ENCODE results near the gene DHRSX.
"Not testable (repeated sequence)": the region's sequence is repeated elsewhere in the genome, so short reads cannot be mapped to it uniquely, and the experiment has no call there.

DHRSX gene, protein sequence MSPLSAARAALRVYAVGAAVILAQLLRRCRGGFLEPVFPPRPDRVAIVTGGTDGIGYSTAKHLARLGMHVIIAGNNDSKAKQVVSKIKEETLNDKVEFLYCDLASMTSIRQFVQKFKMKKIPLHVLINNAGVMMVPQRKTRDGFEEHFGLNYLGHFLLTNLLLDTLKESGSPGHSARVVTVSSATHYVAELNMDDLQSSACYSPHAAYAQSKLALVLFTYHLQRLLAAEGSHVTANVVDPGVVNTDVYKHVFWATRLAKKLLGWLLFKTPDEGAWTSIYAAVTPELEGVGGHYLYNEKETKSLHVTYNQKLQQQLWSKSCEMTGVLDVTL

DNA sequence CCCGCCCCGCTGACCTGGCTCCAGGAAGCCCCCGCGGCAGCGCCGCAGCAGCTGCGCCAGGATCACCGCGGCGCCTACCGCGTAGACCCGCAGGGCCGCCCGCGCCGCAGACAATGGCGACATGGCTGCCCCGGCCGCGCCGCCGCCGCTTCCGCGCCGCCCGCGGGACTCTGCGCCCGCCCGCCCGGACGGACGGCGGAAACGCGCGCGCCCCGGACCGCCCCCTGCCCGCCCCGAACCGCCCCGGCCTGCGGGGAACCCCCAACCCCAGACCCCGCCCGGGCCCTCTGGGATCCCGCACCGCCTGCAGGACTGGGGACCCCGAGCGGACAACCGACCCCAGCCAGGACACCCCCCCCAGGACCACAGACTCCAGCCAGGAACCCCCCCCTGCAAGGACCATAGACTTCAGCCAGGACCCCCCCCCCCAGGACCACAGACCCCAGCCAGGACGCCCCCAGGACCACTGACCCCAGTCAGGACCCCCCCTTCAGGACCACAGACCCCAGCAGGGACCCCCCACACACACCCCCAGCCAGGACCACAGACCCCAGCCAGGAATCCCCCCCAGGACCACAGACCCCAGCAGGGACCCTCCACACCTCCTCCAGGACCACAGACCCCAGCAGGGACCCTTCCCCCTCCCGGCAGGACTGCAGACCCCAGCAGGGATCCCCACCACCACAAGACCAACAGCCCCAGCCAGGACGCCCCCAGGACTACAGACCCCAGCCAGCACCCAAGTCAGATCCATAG is at the start of gene DHRSX, which contains the start of gene ZBED1:
DHRSX (minus strand) TSS at position 174 of the 756 bp plus-strand sequence; CDS start at position 123, 51 bp downstream.
ZBED1 (minus strand) TSS at position 174 of the 756 bp plus-strand sequence. CDS start 10,257 bp downstream, outside the sequence.
- peak; percentile 55 to 77 for DNase-seq

DNA sequence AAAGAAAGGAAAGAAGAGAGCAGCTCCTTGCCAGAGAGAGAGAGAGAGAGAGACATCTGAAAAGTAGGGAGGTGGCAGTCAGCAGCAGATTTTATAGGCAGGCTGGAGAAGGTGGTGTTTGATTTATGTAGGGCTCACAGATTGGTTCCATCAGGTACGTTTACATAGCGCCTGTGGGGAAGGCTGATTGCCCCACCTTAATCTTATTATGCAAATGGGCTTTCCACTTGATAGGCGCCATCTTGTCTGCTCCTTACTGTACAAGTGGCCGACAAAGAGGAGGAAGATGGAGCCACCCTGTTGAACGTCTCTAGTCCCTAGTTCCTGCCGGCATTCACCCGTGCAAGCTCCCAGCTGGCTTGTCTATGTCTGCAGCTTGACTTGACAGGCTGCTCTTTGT is 49.1 kb upstream of the DHRSX start:
- no peak for DNase-seq

DNA sequence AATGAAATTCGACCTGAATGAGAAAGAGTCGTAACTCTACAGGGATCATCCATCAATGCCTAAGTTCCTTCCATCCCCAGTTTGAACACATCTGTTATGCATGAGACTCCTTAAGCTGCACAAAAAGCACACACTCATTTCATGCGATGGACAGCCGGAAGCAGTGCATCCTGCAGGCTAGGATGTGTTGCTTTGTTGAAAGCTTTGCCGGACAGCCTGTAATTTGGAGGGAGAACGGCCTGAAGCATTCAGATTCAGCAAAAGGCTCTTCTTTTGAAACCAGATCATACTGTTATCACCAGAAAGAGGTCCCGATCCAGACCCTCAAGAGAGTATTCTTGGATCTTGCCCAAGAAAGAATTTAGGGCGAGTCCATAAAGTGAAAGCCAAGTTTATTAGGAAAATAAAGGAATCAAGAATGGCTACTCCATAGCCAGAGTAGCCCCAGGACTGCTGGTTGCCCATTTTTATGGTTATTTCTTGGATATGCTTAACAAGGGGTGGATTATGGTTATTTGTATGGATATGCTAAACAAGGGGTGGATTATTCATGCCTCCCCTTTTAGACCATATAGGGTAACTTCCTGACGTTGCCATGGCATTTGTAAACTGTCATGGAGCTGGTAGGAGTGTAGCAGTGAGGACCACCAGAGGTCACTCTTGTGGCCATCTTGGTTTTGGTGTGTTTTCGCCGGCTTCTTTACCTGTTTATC is 48.1 kb upstream of the DHRSX start:
- no peak for DNase-seq

DNA sequence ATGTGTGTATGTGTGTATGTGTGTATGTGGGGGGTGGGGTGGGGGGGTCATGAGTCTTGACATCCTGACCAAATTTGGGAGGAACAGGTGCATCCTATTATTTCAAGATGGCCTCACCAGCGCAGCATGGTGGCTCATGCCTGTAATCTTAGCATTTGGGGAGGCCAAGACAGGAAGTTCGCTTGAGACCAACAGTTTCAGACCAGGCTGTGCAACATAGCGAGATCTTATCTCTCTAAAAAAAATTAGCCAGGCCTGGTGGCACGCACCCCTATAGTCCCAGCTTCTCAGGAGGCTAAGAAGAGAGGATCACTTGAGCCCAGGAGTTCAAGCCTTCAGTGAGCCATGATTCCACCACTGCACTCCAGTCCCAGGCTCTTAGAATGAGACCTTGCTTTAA is 47.0 kb upstream of the DHRSX start:
- DNase-seq, result no peak

DNA sequence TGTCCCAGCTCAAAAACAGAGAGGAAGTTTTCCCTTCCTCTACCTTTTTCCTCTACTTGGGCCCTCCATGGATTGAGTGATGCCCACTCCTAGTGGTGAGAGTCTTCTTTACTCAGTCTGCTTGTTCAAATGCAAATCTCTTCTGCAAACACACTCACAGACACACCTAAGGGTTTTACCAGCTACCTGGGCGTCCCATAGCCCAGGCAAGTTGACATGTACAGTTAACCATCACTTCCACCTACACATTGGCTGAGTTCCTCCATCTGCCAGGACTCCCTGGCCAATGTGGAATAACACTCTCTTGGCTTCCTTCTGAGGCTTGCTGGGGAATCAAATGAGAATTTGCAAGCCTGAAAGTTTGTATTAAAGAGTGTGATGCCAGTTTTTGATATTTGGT is 45.7 kb upstream of the DHRSX start:
- no peak for DNase-seq

DNA sequence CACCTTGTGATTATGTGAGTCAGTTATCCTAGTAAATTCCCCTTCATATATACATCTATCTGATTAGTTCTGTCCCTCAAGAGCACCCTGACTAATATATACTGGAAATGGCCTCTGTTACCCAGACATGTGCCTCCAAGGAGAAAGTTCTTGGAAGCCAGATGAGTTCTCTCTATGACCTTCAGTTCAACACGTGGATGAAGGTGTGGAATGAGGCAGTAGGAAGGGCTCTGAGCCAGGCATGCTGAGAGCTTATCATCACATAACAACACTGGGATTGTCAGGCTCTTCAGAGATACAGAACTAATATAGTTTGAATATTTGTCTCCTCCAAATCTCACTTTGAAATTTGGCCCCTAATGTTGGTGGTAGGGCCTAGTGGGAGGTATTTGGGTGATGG is 44.4 kb upstream of the DHRSX start:
- DNase-seq, result no peak

DNA sequence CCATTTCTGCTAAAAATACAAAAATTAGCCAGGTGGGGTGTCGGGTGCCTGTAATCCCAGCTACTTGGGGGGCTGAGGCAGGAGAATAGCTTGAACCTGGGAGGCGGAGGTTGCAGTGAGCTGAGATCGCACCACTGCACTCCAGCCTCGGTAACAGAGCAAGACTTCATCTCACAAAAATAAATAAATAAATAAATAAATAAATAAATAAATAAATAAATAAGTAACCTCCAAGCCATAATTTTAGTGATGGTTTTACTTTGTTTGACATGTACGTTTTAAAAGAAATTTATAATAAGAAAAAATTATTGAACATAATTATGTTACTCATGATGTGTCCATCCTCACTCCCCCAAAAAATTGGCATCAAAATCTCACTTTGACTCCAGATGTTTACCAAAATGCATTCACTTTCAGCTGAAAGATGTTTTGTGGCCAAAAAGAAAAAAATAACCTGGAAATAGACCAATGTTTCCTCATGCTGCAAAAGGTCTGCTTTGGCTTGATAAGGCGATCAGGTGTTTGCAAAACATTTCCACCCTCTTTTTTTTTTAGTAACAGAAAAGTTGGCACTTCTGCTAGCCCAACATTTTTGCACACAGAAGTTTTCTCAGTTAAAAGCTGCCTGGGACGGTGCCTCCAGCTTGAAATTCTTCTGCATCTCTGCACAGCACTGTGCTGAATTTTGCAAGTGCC is 42.2 kb upstream of the DHRSX start:
- DNase-seq, result no peak

DNA sequence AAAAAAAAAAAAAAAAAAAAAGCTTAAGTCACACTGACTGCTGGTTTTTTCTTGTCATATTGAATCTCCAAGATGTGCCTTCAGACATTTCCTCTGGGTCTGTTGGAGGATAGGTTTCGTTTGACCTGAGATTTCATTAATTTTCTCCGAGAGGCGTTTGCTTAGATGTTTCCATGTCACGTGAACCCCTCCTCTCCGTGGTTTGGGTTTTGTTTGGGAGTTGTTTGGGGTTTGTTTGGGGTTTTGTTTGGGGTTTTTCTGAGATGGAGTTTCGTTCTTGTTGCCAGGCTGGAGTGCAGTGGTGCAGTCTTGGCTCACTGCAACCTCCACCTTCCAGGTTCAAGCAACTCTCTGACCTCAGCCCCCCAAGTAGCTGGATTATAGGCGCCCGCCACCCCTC is 40.8 kb upstream of the DHRSX start:
- DNase-seq, result no peak

DNA sequence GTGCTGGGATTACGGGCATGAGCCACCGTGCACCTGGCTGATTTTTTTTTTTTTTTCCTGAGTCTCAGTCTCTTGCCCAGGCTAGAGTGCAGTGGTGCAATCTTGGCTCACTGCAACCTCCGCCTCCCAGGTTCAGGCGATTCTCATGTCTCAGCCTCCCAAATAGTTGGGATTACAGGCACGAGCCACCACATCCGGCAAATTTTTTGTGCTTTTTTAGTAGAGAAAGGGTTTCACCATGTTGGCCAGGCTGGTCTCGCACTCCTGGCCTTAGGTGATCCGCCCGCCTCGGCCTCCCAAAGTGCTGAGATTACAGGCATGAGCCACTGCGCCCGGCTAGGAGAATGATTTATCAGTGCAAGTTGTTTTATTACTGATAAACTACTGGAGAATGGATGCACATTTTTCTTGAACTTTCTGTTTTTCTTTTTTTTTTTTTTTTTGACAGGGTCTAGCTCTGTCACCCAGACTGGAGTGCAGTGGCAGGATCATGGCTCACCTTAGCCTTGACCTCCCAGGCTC is 39.7 kb upstream of the DHRSX start:
- no peak for DNase-seq

DNA sequence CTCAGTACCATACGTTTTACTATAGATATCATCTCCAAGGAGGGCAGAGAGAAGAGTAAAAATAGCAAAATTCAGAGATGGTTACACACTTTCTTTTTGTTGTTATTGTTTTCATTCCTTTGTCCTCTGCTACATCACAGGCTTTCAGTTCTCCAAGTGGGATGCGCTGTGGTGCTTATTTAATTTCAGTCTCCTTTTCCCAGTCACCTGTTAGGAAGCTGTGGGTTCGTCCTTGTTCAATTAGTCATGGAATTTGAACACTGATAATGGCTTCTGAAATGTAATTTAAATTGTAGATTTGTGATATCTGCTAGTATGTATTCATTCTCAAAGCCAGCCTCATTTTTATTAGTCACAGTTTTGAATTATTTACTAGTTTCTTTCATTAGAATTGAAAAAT is 38.8 kb upstream of the DHRSX start:
- no peak for DNase-seq

DNA sequence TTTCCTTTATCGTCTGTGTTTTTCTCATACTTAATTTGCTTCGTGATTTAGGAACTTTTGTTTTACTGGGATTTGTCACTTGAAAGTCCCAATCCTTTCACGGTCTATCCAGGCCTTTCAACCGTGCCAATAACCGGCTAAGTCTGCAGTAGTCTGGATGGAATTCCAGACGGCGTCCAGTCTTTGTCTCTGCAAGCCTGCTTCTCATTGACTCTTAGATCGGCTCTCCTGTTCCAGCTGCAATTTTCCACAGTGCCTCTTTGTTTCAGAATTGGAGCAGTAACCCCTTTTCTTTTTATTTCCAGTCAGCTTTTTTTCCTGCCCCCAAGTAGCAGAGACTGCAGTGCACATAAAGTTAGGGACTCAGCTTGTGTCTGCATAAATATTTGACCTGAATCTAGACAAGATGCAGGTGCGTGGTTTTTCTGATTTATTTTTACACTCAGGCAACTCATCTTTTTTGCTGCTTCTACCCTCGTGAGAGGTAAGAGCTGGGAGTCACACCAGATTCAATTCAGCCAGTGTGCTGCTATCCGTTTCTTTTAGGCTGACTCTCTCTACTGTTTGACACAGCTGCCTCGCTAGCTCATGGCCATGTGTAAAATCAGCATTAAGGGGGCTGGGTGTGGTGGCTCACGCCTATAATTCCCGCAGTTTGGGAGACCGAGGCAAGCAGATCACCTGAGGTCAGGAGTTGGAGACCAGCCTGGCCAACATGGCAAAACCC is 37.4 kb upstream of the DHRSX start:
- no peak for DNase-seq

DNA sequence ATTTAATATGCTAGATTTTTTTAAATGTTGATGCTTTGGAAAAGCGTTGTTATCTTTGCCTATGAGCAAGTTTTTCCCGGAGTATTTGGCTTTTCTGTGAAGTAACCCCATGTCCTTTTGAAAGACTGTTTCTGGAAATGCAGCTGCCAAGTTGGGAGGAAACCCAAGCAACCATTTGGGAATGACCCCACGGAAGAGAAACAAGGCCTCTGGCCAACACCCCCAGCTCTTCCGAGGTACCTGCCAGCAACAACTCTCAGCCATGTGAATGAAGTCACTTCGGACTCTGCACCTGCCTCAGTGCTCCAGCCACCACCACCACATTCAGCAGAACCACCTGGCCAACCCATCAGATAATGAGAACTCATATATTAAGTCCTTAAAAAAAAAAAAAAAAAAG is 36.2 kb upstream of the DHRSX start:
- DNase-seq, result no peak

DNA sequence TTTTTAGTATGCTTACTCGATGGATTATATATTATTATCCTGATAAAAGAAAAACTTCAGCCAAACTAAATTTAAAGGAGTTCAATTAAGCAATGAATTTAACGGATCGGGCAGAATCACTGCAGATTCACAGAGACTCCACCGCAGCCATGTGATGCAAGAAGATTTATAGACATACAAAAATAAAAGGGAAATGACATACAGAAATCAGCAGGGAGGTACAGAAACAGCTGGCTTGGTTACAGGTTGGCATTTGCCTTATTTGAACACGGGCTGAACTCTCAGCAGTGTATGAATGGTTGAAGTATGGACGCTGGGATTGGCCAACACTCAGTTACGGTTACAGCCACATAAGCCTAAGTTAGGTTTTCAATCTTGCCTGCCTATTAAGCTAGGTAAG is 35.4 kb upstream of the DHRSX start:
- DNase-seq, result no peak

DNA sequence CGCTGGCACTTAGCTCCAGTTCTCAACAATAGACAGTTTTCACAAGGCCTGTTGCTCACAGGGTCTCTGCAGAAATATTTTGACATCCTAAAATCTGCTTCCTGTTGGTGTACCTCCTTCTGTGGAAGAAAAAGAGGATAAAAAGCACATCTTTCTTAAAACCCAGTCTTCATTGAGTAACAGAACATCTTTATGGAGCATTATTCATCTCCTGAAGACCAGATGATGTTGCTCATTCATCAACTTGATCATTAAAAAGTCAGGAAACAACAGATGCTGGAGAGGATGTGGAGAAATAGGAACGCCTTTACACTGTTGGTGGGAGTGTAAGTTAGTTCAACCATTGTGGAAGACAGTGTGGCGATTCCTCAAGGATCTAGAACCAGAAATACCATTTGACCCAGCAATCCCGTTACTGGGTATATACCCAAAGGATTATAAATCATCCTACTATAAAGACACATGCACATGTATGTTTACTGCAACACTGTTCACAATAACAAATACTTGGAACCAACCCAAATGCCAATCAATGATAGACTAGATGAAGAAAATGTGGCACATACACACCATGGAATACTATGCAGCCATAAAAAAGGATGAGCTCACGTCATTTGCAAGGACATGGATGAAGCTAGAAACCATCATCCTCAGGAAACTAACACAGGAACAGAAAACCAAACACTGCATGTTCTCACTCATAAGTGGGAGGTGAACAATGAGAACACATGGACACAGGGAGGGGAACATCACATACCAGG is 33.7 kb upstream of the DHRSX start:
- DNase-seq, result not testable (repeated sequence)

DNA sequence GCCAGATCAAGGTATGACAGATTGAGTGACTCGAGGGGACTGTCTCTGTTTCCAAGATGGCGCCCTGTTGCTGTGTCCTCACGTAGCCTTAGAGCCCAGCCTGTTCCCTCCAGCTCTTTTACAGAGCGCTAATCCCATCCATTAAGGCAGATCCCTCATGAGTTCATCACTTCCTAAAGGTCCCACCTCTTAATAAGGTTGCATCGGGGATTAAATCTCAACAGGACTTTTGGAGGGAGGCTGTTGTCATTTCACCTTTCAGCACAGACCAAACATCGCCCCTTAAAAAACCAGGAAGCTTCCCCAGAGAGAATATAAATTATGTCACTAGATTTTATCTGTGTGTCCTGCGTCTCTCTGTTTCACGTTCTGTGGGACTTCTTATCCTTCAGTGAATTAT is 32.6 kb upstream of the DHRSX start:
- DNase-seq, result no peak

DNA sequence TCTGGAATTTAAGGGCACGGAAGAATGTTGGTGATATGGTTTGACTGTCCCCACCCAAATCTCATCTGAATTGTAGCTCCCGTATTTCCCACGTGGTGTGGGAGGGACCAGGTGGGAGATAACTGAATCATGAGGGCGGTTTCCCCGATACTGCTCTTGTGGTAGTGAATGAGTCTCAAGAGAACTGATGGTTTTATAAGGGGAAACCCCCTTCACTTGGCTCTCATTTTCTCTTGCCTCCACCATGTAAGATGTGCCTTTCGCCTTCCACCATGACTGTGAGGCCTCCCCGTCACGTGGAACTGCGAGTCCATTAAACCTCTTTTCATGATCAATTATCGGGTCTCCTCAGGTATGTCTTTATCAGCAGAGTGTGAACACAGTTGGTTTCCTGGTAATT is 25.6 kb upstream of the DHRSX start:
- no peak for DNase-seq

DNA sequence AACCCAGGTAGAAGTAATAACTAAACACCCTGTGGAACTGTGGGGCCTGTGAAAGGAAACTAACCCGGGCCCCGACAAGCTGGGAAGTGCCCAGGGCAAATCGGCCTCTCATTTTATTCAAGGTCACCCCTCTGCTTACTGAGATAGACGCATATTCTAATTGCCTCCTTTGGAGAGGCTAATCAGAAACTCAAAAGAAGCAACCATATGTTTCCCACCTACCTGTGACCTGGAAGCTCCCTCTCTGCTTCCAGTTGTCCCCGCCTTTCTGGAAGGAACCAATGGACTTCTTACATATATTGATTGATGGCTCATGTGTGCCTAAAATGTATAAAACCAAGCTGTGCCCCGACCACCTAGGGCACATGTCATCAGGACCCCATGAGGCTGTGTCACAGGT is 23.1 kb upstream of the DHRSX start:
- DNase-seq, result no peak

DNA sequence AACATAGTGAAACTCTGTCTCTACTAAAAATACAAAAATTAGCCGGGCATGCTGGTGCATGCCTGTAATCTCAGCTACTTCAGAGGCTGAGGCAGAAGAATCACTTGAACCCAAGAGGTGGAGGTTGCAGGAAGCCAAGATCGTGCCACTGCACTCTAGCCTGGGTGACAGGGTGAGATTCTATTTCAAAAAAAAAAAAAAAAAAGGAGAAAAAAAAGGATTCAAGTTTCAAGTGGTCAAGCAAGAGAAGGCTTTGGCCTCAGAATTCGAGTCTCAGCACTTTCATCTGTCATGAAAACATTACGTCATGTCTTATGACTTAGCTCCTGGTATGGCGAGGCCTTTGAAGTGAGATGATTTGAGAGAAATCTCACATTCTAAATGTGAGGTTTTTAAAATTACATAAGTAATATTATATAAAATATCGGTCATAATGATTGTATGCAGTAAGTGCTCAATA is 21.2 kb upstream of the DHRSX start:
- DNase-seq, result no peak

DNA sequence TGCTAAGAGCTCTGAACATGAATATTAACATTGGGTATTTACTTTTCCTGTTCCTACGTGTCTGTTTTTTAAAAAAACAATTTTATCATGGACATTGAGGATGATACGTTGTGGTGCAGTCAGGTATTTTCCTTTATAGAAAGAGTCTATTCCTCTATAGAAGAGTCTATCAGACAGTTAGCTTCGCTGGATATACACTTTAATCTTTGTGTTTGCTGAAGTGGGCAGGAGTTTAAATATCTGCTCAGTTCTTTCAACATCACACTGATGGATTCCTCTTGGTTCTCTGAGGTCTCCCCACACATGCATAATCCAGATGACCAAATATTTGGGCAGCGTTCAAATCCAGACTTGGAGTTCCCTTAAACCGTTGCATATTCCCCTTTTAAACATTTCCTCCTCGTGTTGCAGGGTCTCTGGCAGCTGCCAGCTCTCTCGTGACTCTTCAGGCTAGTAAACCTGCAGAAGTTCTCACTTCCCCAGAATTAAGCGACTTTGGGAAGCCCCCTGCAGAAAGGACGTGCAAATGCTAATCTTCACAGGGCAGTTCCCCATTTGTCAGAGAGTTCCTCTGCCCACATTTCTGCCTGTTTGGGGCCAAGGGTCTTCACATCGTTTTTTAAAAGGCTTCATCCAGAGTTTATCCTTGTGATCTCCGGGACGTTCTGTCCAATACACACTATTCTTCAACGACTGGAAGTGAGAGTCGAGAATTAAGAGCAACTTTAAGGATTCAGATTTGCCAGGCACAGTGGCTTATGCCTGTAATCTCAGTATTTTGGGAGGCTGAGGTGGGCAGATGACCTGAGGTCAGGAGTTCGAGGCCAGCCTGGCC is 20.5 kb upstream of the DHRSX start:
- no peak for DNase-seq

DNA sequence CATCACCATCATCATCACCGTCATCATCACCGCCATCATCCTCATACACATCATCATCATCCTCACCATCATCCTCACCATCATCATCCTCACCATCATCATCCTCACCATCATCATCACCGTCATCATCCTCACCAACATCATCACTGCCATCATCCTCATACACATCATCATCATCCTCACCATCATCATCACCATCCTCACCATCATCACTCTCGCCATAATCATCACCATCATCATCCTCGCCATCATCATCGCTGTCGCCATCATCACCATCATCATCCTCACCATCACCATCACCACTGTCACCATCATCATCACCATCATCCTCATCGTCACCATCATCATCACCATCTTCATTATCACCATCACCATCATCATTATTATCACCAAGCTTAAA is 19.8 kb upstream of the DHRSX start:
- DNase-seq, result no peak
